HUES6 (cell line): Measurements from ENCODE around the gene TSSC4.

ENCODE experiments used
- H3K27ac ChIP-seq: 2 replicates; pipeline ENCODE4 v1.7.0; 2013; ENCODE audit warnings: low read depth, mild to moderate bottlenecking, low read length, inconsistent platforms
- H3K27me3 ChIP-seq: 2 replicates; pipeline ENCODE4 v1.6.1; 2013; ENCODE audit warnings: low read length; ENCODE audit not compliant: control insufficient read depth, insufficient read depth
- H3K36me3 ChIP-seq: 2 replicates; pipeline ENCODE4 v1.6.1; 2013; ENCODE audit warnings: low read length; ENCODE audit not compliant: control insufficient read depth, insufficient read depth
- H3K4me1 ChIP-seq: 2 replicates; pipeline ENCODE4 v1.6.1; 2013; ENCODE audit warnings: low read length; ENCODE audit not compliant: control insufficient read depth, insufficient read depth
- H3K4me3 ChIP-seq: 2 replicates; pipeline ENCODE4 v1.5.1; 2013; ENCODE audit warnings: low read depth, low read length
- H3K9ac ChIP-seq: one replicate; pipeline ENCODE4 v1.6.1; 2013; ENCODE audit warnings: mild to moderate bottlenecking, low read length
- H3K9me3 ChIP-seq: 2 replicates; pipeline ENCODE4 v1.6.1; 2013; ENCODE audit warnings: low read depth, low read length; ENCODE audit not compliant: control insufficient read depth, insufficient read depth

The TSSC4 gene

DNA sequence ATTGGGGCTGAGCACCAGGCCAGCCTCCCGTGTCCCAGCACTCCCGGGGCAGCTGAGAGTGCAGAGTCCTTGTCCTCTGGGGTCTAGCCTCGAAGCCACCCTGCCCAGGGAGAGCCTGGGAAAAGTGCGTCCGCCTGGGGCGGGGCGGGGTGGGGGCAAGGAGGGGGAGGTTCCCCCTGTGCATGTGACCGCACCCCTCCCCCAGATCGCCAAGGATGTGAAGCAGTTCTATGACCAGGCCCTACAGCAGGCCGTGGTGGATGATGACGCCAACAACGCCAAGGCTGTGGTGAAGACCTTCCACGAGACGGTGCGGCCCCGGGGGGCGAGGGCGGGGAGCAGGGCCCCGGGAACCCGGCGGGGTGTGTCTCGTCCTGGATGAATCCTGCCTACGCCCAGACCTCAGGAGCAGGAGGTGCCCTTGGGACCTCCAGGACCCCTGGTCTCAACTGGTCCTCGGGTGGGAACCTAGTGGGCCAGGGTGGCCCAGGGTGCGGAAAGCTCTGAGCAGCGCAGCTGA, 5.3 kb upstream of the TSSC4 start:
- Histone ChIP-seq H3K27me3 (no peaks in the 10 kb centered on the region), H3K9ac (no peak overlapping the region), H3K4me1 (peaks cover 13% of the 10 kb centered on the region), H3K4me3 (no peak overlapping the region), H3K36me3 (peaks cover 68% of the 10 kb centered on the region), H3K9me3 (no peaks in the 10 kb centered on the region), H3K27ac (no peak overlapping the region)

DNA sequence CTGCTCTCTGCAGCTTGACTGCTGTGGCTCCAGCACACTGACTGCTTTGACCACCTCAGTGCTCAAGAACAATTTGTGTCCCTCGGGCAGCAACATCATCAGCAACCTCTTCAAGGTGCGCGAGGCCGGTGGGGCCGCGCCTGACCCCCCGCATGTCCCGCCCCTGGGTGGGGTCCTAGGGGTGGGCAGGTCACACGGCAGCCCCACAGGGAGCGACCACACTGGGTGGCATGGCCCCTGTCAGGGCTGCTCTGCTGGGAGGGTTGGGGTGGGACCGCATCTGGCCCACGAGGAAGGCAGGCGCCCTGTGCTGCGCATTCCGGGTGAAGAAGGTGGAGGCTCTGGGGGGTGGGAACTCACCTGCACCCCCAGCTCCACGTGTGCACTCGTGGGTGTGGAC, 4.7 kb upstream of the TSSC4 start:
- Histone ChIP-seq H3K4me3 (no peak overlapping the region), H3K9ac (no peak overlapping the region), H3K4me1 (peaks cover 10% of the 10 kb centered on the region; the same call in 1 of the 2 replicates), H3K27me3 (no peaks in the 10 kb centered on the region), H3K27ac (no peak overlapping the region), H3K36me3 (peaks cover 68% of the 10 kb centered on the region), H3K9me3 (no peaks in the 10 kb centered on the region)

DNA sequence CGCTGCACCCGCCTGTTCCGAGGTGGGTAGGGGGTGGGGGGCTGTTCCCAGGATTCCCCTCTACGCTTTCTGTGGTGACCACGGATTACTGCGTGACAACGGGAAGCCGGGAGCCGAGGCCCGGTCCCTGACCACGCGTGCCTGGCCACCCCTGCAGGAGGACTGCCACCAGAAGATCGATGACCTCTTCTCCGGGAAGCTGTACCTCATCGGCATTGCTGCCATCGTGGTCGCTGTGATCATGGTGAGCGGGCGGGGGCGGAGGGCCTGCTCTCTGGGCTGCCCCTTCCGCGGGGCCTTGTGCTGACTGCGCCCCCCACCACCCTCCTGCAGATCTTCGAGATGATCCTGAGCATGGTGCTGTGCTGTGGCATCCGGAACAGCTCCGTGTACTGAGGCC, 4.1 kb upstream of the TSSC4 start:
- Histone ChIP-seq H3K9me3 (no peaks in the 10 kb centered on the region), H3K36me3 (peaks cover 66% of the 10 kb centered on the region), H3K4me3 (no peak overlapping the region), H3K27me3 (no peaks in the 10 kb centered on the region), H3K4me1 (peaks cover 12% of the 10 kb centered on the region; the same call in 1 of the 2 replicates), H3K9ac (no peak overlapping the region), H3K27ac (no peak overlapping the region)

DNA sequence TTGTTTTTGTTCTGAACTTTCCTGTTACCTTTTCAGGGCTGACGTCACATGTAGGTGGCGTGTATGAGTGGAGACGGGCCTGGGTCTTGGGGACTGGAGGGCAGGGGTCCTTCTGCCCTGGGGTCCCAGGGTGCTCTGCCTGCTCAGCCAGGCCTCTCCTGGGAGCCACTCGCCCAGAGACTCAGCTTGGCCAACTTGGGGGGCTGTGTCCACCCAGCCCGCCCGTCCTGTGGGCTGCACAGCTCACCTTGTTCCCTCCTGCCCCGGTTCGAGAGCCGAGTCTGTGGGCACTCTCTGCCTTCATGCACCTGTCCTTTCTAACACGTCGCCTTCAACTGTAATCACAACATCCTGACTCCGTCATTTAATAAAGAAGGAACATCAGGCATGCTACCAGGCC, 3.5 kb upstream of the TSSC4 start:
- H3K36me3 ChIP-seq, result peaks cover 62% of the 10 kb centered on the region
- H3K4me3 ChIP-seq, result no peak overlapping the region
- no peaks in the 10 kb centered on the region for H3K9me3 ChIP-seq
- no peak overlapping the region for H3K27ac ChIP-seq
- H3K9ac ChIP-seq, result no peak overlapping the region
- peaks cover 17% of the 10 kb centered on the region; the same call in 1 of the 2 replicates for H3K4me1 ChIP-seq
- H3K27me3 ChIP-seq, result no peaks in the 10 kb centered on the region

DNA sequence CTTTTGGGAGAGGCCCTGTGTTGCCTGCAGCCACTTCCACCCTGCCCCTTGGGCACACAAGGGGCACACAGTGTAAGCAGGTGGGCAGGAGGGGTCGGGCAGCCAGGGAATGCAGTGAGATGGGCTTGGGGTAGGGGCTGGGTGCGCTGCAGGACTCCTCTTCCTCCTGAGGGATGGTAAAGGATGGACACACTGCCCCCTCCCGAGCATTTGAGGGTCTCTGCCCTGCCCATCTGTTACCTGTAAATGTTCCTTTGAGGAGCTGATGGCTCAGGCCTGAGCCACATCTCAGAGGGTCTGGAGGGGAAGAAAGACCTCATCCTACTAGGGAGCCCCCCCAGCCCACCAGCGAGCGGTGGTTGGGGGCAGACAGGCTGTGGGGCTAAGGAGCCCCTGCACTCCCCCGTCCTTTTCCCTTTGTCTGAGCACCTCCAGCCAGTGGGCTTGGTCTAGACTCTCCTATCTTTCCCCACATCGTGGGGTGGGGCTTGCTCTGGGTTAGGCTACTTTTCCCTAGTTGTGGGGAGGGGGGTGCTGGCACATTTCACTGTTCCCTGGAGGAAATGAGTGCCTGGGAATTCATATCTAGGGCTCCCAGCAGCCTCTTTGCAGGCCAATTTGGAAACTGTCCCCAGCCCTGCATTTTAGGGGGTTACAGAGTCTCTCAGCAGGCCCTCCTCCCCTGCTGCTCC, 1.7 kb upstream of the TSSC4 start:
- Histone ChIP-seq H3K27ac (peak overlapping the region; percentile 90; the same call in 1 of the 2 replicates), H3K4me1 (peaks cover 17% of the 10 kb centered on the region; the same call in 1 of the 2 replicates), H3K27me3 (no peaks in the 10 kb centered on the region), H3K4me3 (peak overlapping the region; percentile 71), H3K9ac (peak overlapping the region; percentile 88), H3K9me3 (no peaks in the 10 kb centered on the region), H3K36me3 (peaks cover 64% of the 10 kb centered on the region)

DNA sequence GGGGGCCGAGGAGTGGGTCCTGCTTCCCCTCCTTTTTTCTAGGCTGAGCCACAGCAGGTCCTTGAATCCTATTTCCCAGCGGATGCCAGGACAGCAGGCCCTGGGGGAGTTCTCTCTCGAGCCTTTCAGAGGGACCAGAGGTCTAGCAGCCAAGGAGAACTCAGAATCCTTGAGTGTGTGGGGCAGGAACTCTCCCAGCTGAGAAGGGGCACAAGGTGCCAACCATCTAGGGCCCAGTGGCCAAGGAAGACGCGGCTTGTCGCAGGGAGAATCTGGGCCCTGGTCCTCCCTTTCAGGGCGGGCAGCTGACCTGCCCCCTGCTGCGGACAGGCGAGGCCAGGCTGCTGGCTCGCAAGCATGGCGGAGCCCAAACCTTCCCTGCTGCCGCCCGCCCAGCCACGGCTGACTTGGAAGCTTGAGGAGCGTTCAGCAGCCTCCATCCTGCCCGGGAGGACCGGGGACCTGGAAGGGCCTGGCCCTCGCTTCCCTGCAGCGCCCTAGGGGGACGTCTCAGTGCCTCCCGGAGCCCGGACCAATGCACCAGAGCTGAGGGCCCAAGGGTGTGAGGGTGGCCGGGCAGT, 972 bp upstream of the TSSC4 start:
- H3K36me3 ChIP-seq, result peaks cover 59% of the 10 kb centered on the region
- H3K4me3 ChIP-seq, result peak overlapping the region; percentile 71
- H3K4me1 ChIP-seq, result peaks cover 17% of the 10 kb centered on the region; the same call in 1 of the 2 replicates

DNA sequence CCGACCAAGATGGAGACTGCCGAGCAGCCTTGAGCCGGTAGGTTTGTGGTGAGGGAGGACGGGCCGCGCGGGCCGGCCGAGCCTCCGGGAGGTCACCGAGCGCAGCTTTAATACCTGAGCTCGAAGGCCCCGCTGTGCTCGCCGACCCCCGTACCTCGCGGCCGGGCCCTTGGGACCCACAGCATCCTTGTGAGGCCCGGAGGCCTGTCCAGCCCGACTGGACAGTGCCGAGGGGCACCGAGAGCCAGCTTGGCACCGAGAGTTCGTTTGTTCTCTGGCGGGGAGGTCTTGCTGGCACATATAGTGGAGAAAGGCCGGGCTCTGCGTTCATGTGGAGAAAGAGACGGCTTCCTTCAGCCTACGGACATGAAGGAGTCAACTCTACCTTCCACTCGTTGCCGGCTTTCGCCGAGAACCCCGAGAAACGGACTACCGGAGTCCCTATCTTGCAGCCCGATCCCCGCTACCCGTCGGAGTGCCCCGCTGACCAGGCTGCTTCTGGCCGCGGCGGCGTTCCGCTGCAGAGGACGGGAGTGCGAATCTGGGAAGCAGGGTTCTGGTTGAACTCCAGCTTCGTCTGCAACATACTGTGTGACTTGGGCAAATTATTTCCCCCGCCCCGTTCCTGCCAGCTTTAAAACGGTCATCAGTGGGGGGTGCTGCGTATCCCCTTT, 349 bp downstream of the TSSC4 start:
- H3K4me1 ChIP-seq, result peaks cover 17% of the 10 kb centered on the region; the same call in 1 of the 2 replicates
- H3K9ac ChIP-seq, result peak overlapping the region; percentile 99
- H3K27me3 ChIP-seq, result no peaks in the 10 kb centered on the region
- H3K9me3 ChIP-seq, result no peaks in the 10 kb centered on the region
- H3K36me3 ChIP-seq, result peaks cover 46% of the 10 kb centered on the region
- peak overlapping the region; percentile 99 for H3K4me3 ChIP-seq
- H3K27ac ChIP-seq, result peak overlapping the region; percentile 72; the same call in 1 of the 2 replicates

More for the DNA sequence above, 972 bp upstream of the TSSC4 start:
- Histone ChIP-seq H3K27ac (peak overlapping the region; percentile 90), H3K9ac (peak overlapping the region; percentile 88), H3K9me3 (no peaks in the 10 kb centered on the region), H3K27me3 (no peaks in the 10 kb centered on the region)

DNA sequence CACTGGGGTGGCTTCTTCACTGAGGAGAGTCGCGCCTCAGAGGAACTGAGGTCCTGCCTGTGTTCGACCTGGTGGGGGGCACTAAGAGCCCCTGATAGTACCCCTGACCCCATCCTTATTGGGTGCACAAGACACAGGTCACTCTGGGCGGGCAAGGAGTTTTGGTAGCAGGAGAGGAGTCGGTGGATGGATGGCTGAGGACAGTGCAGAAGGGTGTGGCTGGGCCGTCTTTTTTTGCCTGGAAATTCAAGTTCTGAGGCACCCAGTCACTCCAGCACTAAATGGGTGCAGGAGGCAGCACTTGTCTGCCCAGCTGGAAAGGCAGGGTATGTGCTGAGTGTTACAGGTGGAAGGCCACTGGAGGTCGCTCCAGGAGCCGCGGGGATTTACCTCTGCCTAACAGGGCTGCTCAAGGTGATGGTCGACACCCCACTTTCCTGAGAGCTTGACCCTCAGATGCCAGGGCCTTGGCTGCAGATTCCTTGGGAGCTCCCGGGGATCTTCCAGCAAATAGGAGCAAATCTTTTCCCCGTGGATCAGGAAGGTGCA, 960 bp downstream of the TSSC4 start:
- H3K9me3 ChIP-seq, result no peaks in the 10 kb centered on the region
- peaks cover 17% of the 10 kb centered on the region; the same call in 1 of the 2 replicates for H3K4me1 ChIP-seq
- no peaks in the 10 kb centered on the region for H3K27me3 ChIP-seq
- H3K4me3 ChIP-seq, result peak overlapping the region; percentile 99
- peak overlapping the region; percentile 99 for H3K9ac ChIP-seq
- no peak overlapping the region; the same call in 1 of the 2 replicates for H3K27ac ChIP-seq
- H3K36me3 ChIP-seq, result peaks cover 40% of the 10 kb centered on the region

DNA sequence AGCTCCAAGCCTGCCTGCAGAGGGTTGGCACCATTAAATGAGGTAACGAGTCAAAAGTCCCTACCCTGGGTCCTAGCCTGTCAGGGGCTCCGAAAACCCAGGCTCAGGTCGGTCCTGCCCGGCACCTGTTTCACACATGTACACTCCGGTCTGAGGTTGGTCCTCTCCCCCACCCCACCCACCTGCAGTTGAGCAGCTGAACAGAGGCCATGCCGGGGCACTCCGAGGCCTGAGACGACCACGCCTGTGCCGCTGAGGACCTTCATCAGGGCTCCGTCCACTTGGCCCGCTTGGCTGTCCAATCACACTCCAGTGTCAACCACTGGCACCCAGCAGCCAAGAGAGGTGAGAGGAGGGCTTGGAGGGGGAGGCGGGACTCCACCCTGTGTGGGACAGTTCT, 1.6 kb downstream of the TSSC4 start:
- peak overlapping the region; percentile 99 for H3K4me3 ChIP-seq

DNA sequence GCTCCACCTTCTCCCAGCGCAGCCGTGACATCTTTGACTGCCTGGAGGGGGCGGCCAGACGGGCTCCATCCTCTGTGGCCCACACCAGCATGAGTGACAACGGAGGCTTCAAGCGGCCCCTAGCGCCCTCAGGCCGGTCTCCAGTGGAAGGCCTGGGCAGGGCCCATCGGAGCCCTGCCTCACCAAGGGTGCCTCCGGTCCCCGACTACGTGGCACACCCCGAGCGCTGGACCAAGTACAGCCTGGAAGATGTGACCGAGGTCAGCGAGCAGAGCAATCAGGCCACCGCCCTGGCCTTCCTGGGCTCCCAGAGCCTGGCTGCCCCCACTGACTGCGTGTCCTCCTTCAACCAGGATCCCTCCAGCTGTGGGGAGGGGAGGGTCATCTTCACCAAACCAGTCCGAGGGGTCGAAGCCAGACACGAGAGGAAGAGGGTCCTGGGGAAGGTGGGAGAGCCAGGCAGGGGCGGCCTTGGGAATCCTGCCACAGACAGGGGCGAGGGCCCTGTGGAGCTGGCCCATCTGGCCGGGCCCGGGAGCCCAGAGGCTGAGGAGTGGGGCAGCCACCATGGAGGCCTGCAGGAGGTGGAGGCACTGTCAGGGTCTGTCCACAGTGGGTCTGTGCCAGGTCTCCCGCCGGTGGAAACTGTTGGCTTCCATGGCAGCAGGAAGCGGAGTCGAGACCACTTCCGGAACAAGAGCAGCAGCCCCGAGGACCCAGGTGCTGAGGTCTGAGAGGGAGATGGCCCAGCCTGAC, 2.5 kb downstream of the TSSC4 start:
- Histone ChIP-seq H3K4me1 (peaks cover 17% of the 10 kb centered on the region; the same call in 1 of the 2 replicates), H3K27ac (no peak overlapping the region), H3K27me3 (no peaks in the 10 kb centered on the region), H3K4me3 (no peak overlapping the region), H3K36me3 (peaks cover 26% of the 10 kb centered on the region), H3K9me3 (no peaks in the 10 kb centered on the region), H3K9ac (no peak overlapping the region)

More for the DNA sequence above, 1.6 kb downstream of the TSSC4 start:
- Histone ChIP-seq H3K36me3 (peaks cover 34% of the 10 kb centered on the region), H3K9me3 (no peaks in the 10 kb centered on the region), H3K27ac (no peak overlapping the region), H3K4me1 (peaks cover 17% of the 10 kb centered on the region; the same call in 1 of the 2 replicates), H3K27me3 (no peaks in the 10 kb centered on the region), H3K9ac (no peak overlapping the region)
